HepG2 (cell line): ENCODE measurements around the gene RERE. TPM values are rescaled to one million over a fixed set of nuclear protein-coding genes. Genes with fewer than 3 reads are reported as not detected.
A peak's percentile ranks its signal among the peaks of the same experiment; 100 is the strongest.

Experiments
- ATAC-seq: fragments of 200-7000 bp; cut with Tn5 transposase; 3 replicates; pipeline ENCODE4 v1.9.1; 2020; ENCODE audit warnings: mild to moderate bottlenecking, moderate library complexity
- BruUV-seq: library from RNA; stranded (reverse); fragments of 400-500 nt; replicated peaks from 2 replicates; lab custom pipeline; 2021; lab: Mats Ljungman, UMichigan
- CTCF ChIA-PET: fragments of 300-600 bp; formaldehyde crosslinking; extraction: SDS; loops from one replicate; lab custom pipeline; 2021; ENCODE audit warnings: low total read pairs, inconsistent platforms, low intra/inter-chr PET ratio; lab: Yijun Ruan, JAX
- POLR2A ChIA-PET: fragments of 350-600 bp; sonication (Branson Sonifier 250); formaldehyde crosslinking; loops from one replicate; lab custom pipeline; 2020; ENCODE audit warnings: antibody characterized with exemption, inconsistent platforms; lab: Yijun Ruan, JAX
- DNase-seq: peaks from one replicate; pipeline ENCODE4 v3.0.0-alpha.2; 2015; ENCODE audit warnings: low spot score
- FAIRE-seq: peaks from 3 replicates; lab custom pipeline; 2011; peaks lifted over from hg19 to GRCh38; lab: Jason Lieb, UNC
- H2AFZ ChIP-seq: one replicate; pipeline ENCODE4 v1.6.1; 2011; ENCODE audit warnings: low read length, inconsistent platforms
- H3K27ac ChIP-seq: fragments of 300-600 bp; 3 replicates; pipeline ENCODE4 v1.8.0; 2011; ENCODE audit warnings: mixed run types, mild to moderate bottlenecking, mixed read lengths, low read length, inconsistent platforms; ENCODE audit not compliant: insufficient read depth; ENCODE audit errors: extremely low read length
- H3K27me3 ChIP-seq, 2 experiments: fragments of 200-600 bp in 1 of 2; 2 replicates in 1 of 2; 3 replicates in 1 of 2; pipeline versions ENCODE4 v1.6.0 to v1.8.0; 2011; ENCODE audit warnings: low read length in 2 of 2, mild to moderate bottlenecking in 2 of 2, moderate library complexity in 2 of 2, inconsistent platforms in 1 of 2; ENCODE audit not compliant: insufficient read depth in 2 of 2, control insufficient read depth in 1 of 2
- H3K36me3 ChIP-seq, 2 experiments: fragments of 200-600 bp in 1 of 2; replicated peaks in 1 of 2; 2 replicates in 1 of 2; 3 replicates in 1 of 2; pipeline versions ENCODE4 v1.5.1 to v1.8.0; 2011; ENCODE audit warnings: low read length in 2 of 2, inconsistent platforms in 1 of 2; ENCODE audit not compliant: insufficient read depth in 2 of 2, control insufficient read depth in 1 of 2
- H3K4me1 ChIP-seq: 2 replicates; pipeline ENCODE4 v1.5.1; 2012; ENCODE audit warnings: low read length, inconsistent platforms; ENCODE audit not compliant: insufficient read depth
- H3K4me2 ChIP-seq: 2 replicates; pipeline ENCODE4 v1.6.0; 2011; ENCODE audit warnings: low read depth, low read length, inconsistent platforms
- H3K4me3 ChIP-seq, 3 experiments: fragments of 200-600 bp in 1 of 3; sonication (generic), shearing (Covaris generic) in 1 of 3; replicated peaks in 1 of 3; 2 replicates each; pipeline ENCODE4 v1.5.1; 2011 to 2016; ENCODE audit warnings: low read length in 3 of 3, inconsistent platforms in 2 of 3, low read depth in 2 of 3, mild to moderate bottlenecking in 2 of 3, control low read depth in 1 of 3, mixed read lengths in 1 of 3; ENCODE audit not compliant: insufficient read depth in 1 of 3
- H3K79me2 ChIP-seq: one replicate; pipeline ENCODE4 v1.6.1; 2011; ENCODE audit warnings: low read length, inconsistent platforms; ENCODE audit not compliant: insufficient read depth
- H3K9ac ChIP-seq: 2 replicates; pipeline ENCODE4 v1.6.0; 2011; ENCODE audit warnings: mild to moderate bottlenecking, low read depth, low read length, inconsistent platforms; ENCODE audit not compliant: insufficient read depth
- H3K9me3 ChIP-seq: 2 replicates; pipeline ENCODE4 v1.5.1; 2012; ENCODE audit warnings: mild to moderate bottlenecking, low read length
- H4K20me1 ChIP-seq: 2 replicates; pipeline ENCODE4 v1.6.0; 2011; ENCODE audit warnings: inconsistent platforms, mild to moderate bottlenecking, low read length, moderate library complexity; ENCODE audit not compliant: insufficient read depth
- CEBPB ChIP-seq: IDR thresholded peaks from 2 replicates; pipeline ENCODE4 v1.6.1; 2011; ENCODE audit warnings: low read depth, low read length, improper control_type of control experiment, borderline replicate concordance
- CSRNP2 ChIP-seq: sonication (generic); formaldehyde crosslinking; conservative IDR thresholded peaks from 2 replicates; pipeline ENCODE4 v1.8.0; 2022; ENCODE audit warnings: low read depth, missing genetic modification reagents
- ETV5 ChIP-seq: IDR thresholded peaks from 2 replicates; pipeline ENCODE4 v1.6.1; 2018; ENCODE audit warnings: missing biosample characterization, missing genetic modification reagents, inconsistent platforms, borderline replicate concordance
- GFI1 ChIP-seq: sonication (generic); formaldehyde crosslinking; IDR thresholded peaks from 2 replicates; pipeline ENCODE4 v1.5.0; 2020; ENCODE audit warnings: missing genetic modification reagents, mild to moderate bottlenecking, borderline replicate concordance
- HMG20B ChIP-seq: conservative IDR thresholded peaks from 2 replicates; pipeline ENCODE4 v1.6.1; 2016; ENCODE audit warnings: missing genetic modification reagents, missing compliant biosample characterization
- NFE2L1 ChIP-seq: sonication (generic); formaldehyde crosslinking; IDR thresholded peaks from 2 replicates; pipeline ENCODE4 v1.4.0; 2020; ENCODE audit warnings: missing genetic modification reagents, mild to moderate bottlenecking, borderline replicate concordance
- NRL ChIP-seq: sonication (generic); formaldehyde crosslinking; IDR thresholded peaks from 2 replicates; pipeline ENCODE4 v1.5.0; 2020; ENCODE audit warnings: missing genetic modification reagents, mild to moderate bottlenecking, moderate library complexity, borderline replicate concordance
- ZFX ChIP-seq: sonication (generic); formaldehyde crosslinking; IDR thresholded peaks from 2 replicates; pipeline ENCODE4 v1.4.0; 2020; ENCODE audit warnings: mild to moderate bottlenecking, low read depth, missing genetic modification reagents, moderate library complexity
- ZNF264 ChIP-seq: sonication (generic); formaldehyde crosslinking; IDR thresholded peaks from 2 replicates; pipeline ENCODE4 v1.4.0; 2020; ENCODE audit warnings: missing genetic modification reagents
- WGBS: methylation state at CpG from one replicate; pipeline ENCODE4 v1.1.6; 2017; ENCODE audit warnings: low lambda C conversion rate; 5-methylcytosine and 5-hydroxymethylcytosine counted together
- in situ Hi-C: cut with HindIII; loops from 2 replicates; pipeline ENCODE4 v1.10.0; 2017; ENCODE audit warnings: low pct_unique_long_range_greater_than_20kb; ENCODE audit not compliant: extremely low pct_ligation_motif_present
- intact Hi-C: fragments of 100-400 bp; cut with micrococcal nuclease; formaldehyde crosslinking; loops from one replicate; pipeline ENCODE4 v1.10.0; 2022; ENCODE audit not compliant: unreplicated experiment
- polyA plus RNA-seq, 8 experiments: library from polyadenylated mRNA; depleted of rRNA in 3 of 8; stranded (reverse) in 7 of 8; unstranded in 1 of 8; fragments of >200 nt; fragmentation: Illumina TruSeq in 4 of 8; extraction: Trizol in 4 of 8; gene quantifications; 2 replicates each; pipeline versions ENCODE4 v1.2.1 to v1.2.3, GENCODE V29; 2011 to 2016; ENCODE audit warnings: low read depth in 4 of 8, missing spikeins in 1 of 8, mixed read lengths in 1 of 8; ENCODE audit not compliant: insufficient read depth in 1 of 8
- total RNA-seq, 5 experiments: library from RNA; depleted of rRNA; stranded (reverse); fragments of >200 nt; fragmentation: Illumina TruSeq; extraction: Trizol; gene quantifications; 2 replicates each; pipeline ENCODE4 v1.2.3, GENCODE V29; 2016; ENCODE audit warnings: low read depth in 1 of 5
- TF ChIP-seq, protein P1 (sequence below): sonication (generic); formaldehyde crosslinking; IDR thresholded peaks from 2 replicates; pipeline ENCODE4 v1.4.0; 2020; ENCODE audit warnings: missing genetic modification reagents
- TF ChIP-seq, protein P2 (sequence below): sonication (generic); formaldehyde crosslinking; IDR thresholded peaks from 2 replicates; pipeline ENCODE4 v1.4.0; 2020; ENCODE audit warnings: missing genetic modification reagents, borderline replicate concordance

Gene RERE
- total and polyA plus RNA-seq, 2 of the 13 experiments (the other 11 are each of a cell fraction or from before 2014, with no cell fraction given), result 18.3 to 21.9 TPM

- H3K27ac ChIP-seq, result no peak overlapping the region
- POLR2A ChIA-PET, result no interaction called here
- WGBS, result 91% methylated on average over 6 of the region's 6 CpGs
- ATAC-seq (no peak), FAIRE-seq (no peak), DNase-seq (no peak)
- no TSS peak for BruUV-seq
- H3K9ac ChIP-seq, result no peak overlapping the region
- peaks cover 57% of the 10 kb centered on the region for H3K4me1 ChIP-seq
- no peak overlapping the region for H3K4me3 ChIP-seq
- H2AFZ ChIP-seq, result no peak overlapping the region
- peaks cover 48% of the 10 kb centered on the region for H4K20me1 ChIP-seq
- peaks cover 9 to 32% of the 10 kb centered on the region in 2 experiments for H3K36me3 ChIP-seq
- peaks cover 85% of the 10 kb centered on the region for H3K79me2 ChIP-seq
- in situ Hi-C loops, result no loop called here
- no peak overlapping the region for H3K4me2 ChIP-seq
- intact Hi-C loops, result no loop called here
- H3K9me3 ChIP-seq, result no peaks in the 10 kb centered on the region
- no peak for TF ChIP-seq ZNF264 (CRISPR knock-in tag)
- 0 out of 2 replicates have a peak, but pooled peaks have one; percentile 43 for TF ChIP-seq HMG20B (CRISPR knock-in tag)
- peak; percentile 34; the same call in 1 of the 2 replicates for TF ChIP-seq GFI1
- TF ChIP-seq ZFX (CRISPR knock-in tag), result no peak
- peak; percentile 59; the same call in 1 of the 2 replicates for TF ChIP-seq CEBPB
- no peaks in the 10 kb centered on the region for H3K27me3 ChIP-seq
- CTCF ChIA-PET, result no interaction called here
Measured at GRCh38 chr1:8419172-8419571, 398.3 kb downstream of the RERE start.

DNA sequence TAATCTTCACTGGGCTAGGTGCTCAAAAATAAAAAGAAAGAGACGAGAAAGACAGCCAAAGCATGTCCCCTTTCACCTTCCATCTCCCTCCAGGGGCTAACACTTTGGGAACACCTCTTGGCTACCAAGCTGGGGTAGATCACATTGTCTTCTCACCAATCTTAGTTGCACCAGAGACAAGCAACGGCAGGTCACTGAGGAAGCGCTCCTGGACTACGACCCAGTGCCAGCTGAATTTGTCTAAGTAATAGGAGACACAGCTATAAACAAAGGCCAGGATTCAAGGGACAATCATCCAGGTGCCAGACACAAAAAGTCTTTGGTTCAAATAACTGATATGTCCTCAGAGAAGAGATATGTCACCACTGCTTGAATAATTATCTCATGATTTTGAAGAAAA is 399.1 kb downstream of the RERE start:
- Histone ChIP-seq H3K36me3 (peaks cover 10 to 37% of the 10 kb centered on the region in 2 experiments), H3K4me1 (peaks cover 57% of the 10 kb centered on the region), H3K27ac (no peak overlapping the region), H3K9ac (no peak overlapping the region), H4K20me1 (peaks cover 51% of the 10 kb centered on the region), H3K79me2 (peaks cover 91% of the 10 kb centered on the region), H3K9me3 (no peaks in the 10 kb centered on the region), H3K4me2 (no peak overlapping the region), H3K4me3 (no peak overlapping the region), H2AFZ (no peak overlapping the region), H3K27me3 (no peaks in the 10 kb centered on the region)
- ATAC-seq (no peak), DNase-seq (no peak), FAIRE-seq (no peak)
- intact Hi-C loops (no loop called here), in situ Hi-C loops (no loop called here)
- ChIA-PET POLR2A (interaction anchor here (0.5 kb wide), 1 partner anchor 45 kb away, joined by 3 read pairs; no protein-coding TSS in a partner anchor), CTCF (no interaction called here)
- 91% methylated on average over 4 of the region's 4 CpGs for WGBS
- no TSS peak for BruUV-seq
- TF ChIP-seq CSRNP2 (CRISPR knock-in tag), result no peak
- TF ChIP-seq, protein P1, sequence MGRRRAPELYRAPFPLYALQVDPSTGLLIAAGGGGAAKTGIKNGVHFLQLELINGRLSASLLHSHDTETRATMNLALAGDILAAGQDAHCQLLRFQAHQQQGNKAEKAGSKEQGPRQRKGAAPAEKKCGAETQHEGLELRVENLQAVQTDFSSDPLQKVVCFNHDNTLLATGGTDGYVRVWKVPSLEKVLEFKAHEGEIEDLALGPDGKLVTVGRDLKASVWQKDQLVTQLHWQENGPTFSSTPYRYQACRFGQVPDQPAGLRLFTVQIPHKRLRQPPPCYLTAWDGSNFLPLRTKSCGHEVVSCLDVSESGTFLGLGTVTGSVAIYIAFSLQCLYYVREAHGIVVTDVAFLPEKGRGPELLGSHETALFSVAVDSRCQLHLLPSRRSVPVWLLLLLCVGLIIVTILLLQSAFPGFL, result no peak
- TF ChIP-seq, protein P2, sequence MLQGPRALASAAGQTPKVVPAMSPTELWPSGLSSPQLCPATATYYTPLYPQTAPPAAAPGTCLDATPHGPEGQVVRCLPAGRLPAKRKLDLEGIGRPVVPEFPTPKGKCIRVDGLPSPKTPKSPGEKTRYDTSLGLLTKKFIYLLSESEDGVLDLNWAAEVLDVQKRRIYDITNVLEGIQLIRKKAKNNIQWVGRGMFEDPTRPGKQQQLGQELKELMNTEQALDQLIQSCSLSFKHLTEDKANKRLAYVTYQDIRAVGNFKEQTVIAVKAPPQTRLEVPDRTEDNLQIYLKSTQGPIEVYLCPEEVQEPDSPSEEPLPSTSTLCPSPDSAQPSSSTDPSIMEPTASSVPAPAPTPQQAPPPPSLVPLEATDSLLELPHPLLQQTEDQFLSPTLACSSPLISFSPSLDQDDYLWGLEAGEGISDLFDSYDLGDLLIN, result no peak
- no peak for TF ChIP-seq NFE2L1 (CRISPR knock-in tag)
- no peak for TF ChIP-seq ETV5
- no peak for TF ChIP-seq NRL (CRISPR knock-in tag)
